ENCODE results near the gene ADGRF1.

Gene ADGRF1

GRCh38 chr6:46973029-46973428 lies 69.1 kb downstream of the ADGRF1 start:
- DNase-seq = no peak

DNA sequence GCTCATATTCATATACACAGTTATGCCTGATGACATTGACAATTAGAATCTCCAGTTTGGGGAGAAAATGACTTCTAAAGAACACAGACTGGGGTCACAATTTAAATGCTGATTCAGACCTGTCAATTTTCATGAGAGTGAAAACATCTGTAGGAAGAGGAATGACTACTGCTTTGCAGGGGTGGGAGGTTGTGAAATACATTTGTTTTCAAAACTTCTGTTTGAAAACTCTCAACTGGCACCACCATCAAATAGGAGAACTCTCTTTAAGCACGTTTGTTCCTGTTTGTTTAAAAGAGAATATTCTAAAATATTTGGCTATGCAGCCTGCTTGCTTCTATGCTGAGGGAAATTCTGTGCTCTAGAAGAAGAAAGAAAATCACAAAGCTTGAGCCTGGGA lies 69.6 kb downstream of the ADGRF1 start:
- DNase-seq = no peak

DNA sequence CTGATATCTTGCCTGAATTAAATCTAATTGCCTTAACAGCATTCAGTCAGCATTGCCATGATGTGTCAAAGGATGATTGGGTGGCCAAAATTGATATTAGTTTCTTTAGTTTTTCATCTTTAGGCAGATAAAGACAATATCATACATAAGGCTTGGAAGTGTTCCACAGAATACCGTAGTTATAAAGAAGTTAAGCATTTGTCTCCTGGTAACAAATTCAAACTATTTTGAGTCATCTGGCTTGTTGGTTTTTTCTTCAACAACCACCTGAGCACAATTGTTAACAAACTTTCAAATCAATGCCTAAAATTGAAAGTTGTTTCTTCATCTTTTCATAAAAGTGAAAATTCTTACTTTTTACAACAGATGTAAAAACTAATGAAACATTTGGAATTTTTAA lies 72.9 kb downstream of the ADGRF1 start:
- DNase-seq = no peak

DNA sequence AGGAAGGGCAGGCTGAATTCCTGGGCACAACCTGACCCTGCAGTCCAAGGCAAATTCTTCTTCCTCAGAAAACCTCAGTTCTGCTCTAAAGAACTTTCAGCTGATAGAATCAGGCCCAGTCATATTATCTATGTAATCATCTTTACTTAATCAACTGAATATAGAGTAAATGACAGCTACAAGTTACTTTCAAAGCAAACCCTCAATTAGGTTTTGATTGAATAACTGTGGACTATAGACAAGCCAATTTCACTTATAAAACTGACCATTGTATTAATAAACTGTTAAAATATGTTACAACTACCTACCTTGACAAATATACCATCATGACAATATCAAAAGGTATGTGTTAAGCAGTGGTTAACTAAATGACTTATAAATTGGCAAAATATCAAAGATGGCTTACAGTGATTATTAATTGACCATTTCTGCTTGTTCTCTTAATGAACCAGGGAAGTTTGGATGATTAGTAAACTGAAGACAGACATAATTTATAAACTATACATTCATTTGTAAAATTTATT lies 74.2 kb downstream of the ADGRF1 start:
- DNase-seq = no peak

GRCh38 chr6:46964716-46965519 lies 77.2 kb downstream of the ADGRF1 start:
- no peak for DNase-seq

- DNase-seq = no peak
These were observed 78.5 kb downstream of the ADGRF1 start for GRCh38 chr6:46963626-46964025.

- no peak for DNase-seq
These were observed 79.1 kb downstream of the ADGRF1 start for GRCh38 chr6:46963039-46963438.

DNA sequence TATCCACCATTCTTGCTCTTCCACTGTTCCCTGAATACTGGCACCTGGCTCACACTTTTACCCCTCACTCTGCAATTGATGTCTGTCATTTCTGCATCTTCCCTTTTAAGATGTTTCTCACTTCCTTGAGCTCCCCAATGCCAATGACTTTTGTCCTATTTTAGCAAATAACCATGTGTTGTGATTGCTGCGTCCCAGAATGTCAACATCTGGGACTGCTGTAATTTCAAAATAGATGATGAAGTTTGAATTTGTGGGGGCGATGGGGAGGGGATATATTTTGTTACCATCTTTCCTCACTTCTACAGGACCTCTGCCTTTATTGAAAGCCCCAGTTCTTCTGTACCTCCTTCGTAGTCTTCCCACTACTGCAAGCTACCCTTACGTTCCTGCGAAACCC lies 80.4 kb downstream of the ADGRF1 start:
- no peak for DNase-seq

- DNase-seq = no peak
These were observed 80.9 kb downstream of the ADGRF1 start for GRCh38 chr6:46961232-46961631.

DNA sequence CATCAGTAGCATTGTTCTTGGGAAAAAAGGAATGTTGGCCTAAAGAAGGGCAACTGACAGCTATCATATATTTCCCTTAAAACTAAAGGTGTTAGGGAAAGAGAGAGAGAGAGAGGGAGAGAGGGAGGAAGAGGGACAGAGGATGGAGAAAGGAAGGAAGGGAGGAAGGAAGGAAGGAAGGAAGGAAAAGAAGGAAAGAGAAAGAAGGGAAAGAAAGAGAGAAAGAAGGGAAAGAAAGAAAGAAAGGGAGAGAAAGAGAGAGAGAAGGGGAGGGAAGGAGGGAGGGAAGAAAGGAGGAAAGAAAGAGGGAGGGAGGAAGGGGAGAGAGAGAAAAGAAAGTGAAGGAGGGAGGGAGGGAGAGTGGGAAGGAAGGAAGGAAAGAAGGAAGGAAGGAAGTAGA lies 82.7 kb downstream of the ADGRF1 start:
- DNase-seq = no peak

- DNase-seq = no peak
These were observed 85.7 kb downstream of the ADGRF1 start for GRCh38 chr6:46956409-46956808.

DNA sequence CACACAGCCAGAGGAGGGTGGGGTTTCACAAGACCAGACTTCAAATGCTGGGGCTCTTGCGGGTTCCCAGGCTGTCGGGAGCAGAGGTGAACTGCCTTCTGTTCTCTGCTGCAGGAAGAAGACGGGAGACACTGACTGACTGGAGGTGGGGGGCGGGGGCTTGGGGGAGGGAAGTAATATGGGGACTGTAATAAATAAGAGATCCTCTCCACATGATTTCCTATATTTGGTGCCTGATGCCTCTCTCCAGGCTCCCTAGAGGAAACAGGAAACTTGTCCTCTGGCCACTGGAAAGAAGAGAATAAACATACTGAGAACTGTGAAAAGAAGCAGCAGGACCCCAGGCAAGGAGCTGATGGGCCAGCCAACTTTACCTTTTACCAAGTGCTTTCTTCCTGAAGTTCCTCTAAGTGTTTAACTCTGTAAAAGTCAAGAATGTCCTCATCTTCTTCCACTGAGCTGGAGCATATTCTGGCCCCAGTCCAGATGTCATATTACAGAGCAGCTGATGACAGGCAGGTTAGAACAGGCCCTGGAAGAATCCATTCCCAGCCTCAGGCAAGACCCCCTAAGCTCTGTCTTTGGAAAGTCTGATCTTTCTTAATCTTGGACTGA lies 87.2 kb downstream of the ADGRF1 start:
- no peak for DNase-seq

GRCh38 chr6:46953921-46954320 lies 88.2 kb downstream of the ADGRF1 start:
- no peak for DNase-seq

- DNase-seq = no peak
These were observed 92.4 kb downstream of the ADGRF1 start for GRCh38 chr6:46949632-46950280.

DNA sequence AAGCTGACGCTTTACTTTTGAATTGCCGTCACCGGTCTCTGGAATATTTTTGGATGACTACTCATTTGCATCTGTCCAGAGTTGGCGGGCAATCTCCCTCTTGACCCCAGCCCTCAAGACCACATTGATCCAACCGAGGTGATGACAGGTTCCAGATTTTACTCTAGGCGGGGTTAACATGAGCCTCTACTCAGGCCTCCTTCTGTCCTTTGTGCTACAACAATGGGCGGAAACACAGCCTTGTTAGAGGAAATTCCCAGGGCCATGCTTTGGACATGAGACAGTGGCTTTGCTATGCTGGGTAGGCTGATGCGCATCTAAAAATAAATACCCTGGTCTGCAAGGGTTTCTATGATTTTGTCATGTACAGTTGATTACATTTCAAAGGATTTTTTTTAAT lies 93.4 kb downstream of the ADGRF1 start:
- DNase-seq = no peak
